GM18909 (cell line): ENCODE results near the gene NKIRAS2.

ENCODE experiments used
- ATAC-seq: cut with Tn5 transposase; IDR thresholded peaks from one replicate; pipeline ENCODE4 v1.9.1; 2021; ENCODE audit warnings: mild to moderate bottlenecking; ENCODE audit not compliant: unreplicated experiment, poor library complexity

NKIRAS2 gene

GRCh38 chr17:42019509-42020404 is at the start of gene NKIRAS2:
Gene NKIRAS2, plus strand, starts transcription at chr17:42020090. Its CDS starts 1,488 bp downstream, at chr17:42021578.
- ATAC-seq = no peak

DNA sequence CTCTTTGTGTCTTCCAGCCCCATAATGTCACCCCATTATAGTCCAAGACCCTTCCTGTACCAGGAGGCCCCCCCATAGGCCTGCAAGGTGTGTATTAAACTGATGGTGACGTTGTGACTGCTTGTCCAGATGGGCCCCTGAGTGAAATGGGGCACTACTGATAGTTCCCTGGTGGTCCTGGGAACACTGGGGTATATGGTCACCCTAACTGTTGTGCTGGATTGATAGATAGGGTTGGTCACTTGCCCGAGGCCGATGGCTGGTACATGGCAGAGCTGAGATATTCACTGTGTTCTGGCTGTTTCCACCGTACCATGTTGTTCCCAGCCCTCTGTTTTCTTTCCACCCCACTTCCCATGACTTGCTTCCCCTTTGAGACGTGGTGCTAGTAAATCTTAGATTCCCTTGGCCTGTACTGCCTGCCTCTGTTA is 49.0 kb upstream of the NKIRAS2 start:
- ATAC-seq = no peak

DNA sequence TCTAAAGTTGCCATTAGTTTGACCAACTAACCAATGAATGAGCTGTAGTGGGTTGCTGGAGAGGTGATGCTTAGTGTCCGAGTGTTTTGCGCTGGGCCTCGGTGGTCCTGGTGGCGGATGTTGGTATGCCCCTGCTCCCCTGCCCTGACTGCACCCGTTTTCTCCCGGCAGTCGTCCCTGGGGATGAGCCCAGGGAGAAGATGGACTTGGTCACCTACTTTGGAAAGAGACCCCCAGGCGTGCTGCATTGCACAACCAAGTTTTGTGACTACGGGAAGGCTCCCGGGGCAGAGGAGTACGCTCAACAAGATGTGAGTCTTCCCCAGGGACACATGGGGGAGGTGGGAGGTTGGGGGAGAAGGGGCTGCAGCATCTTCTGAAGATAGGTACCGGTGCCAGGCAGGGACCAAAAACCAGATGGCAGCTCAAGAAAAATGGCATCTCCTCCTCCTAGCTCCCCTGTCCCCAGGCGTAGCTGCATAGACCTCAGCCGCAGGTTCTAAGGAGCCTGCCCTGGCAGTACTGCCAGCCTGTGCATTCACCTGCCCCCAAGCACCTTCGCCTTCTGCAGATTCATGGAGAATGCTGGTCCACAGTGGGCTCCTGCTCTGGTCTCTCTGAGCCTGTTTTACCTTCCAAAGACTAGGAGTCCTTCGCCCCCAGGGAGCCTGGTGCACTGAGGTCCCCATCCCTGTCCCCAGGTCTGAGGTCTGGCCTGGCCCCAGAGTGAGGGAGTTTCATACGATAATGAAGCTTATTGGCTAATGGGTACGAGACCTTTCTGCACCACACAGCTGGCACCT is 48.0 kb upstream of the NKIRAS2 start:
- no peak for ATAC-seq

DNA sequence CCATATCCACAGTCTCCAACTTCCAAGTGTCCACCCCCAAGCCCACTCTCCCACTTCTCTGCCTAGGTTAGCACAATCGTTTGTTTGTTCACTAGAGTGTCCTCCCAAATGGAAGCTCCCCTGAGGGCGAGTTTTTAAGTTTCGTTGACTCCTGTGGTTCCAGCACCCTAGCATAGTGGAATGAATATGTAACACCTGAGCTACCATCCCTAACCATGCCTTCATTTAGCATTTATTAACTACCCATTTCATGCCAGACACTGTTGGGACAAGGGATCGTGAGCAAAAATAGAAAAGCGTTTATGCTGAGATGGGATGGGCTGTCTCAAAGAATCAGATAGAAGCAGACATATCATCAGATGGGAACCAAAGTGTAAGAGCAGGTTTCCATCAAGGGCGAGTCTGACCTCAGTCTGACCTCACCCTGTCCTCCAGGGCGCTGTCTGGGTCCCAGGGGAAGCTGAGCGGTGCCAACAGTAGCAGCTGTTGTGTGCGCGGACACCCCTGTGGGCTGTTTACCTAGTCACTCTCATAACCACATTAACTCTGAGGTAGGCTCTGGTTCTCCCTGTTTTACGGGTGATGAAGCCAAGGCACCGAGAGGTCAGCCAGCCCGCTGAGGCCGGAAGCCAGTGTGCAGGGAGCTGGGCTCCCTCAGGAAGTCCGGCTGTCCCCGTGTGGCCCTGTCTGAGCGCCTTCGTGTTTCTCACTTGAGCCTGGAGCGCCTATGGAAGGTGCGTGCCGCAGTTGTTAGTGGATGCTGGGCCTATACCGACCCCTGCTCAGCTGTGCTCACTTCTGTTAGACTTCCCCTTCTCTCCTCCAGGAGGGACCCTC is 47.1 kb upstream of the NKIRAS2 start:
- no peak for ATAC-seq

DNA sequence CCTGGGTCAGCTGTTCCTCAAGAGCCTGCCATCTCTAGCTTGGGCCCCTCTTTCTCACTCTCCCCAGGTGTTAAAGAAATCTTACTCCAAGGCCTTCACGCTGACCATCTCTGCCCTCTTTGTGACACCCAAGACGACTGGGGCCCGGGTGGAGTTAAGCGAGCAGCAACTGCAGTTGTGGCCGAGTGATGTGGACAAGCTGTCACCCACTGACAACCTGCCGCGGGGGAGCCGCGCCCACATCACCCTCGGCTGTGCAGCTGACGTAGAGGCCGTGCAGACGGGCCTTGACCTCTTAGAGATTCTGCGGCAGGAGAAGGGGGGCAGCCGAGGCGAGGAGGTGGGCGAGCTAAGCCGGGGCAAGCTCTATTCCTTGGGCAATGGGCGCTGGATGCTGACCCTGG is 46.5 kb upstream of the NKIRAS2 start:
- no peak for ATAC-seq

- ATAC-seq = no peak
Measured at GRCh38 chr17:41974031-41974430, 45.9 kb upstream of the NKIRAS2 start.

- ATAC-seq = no peak
Measured at GRCh38 chr17:41974658-41975057, 45.2 kb upstream of the NKIRAS2 start.

DNA sequence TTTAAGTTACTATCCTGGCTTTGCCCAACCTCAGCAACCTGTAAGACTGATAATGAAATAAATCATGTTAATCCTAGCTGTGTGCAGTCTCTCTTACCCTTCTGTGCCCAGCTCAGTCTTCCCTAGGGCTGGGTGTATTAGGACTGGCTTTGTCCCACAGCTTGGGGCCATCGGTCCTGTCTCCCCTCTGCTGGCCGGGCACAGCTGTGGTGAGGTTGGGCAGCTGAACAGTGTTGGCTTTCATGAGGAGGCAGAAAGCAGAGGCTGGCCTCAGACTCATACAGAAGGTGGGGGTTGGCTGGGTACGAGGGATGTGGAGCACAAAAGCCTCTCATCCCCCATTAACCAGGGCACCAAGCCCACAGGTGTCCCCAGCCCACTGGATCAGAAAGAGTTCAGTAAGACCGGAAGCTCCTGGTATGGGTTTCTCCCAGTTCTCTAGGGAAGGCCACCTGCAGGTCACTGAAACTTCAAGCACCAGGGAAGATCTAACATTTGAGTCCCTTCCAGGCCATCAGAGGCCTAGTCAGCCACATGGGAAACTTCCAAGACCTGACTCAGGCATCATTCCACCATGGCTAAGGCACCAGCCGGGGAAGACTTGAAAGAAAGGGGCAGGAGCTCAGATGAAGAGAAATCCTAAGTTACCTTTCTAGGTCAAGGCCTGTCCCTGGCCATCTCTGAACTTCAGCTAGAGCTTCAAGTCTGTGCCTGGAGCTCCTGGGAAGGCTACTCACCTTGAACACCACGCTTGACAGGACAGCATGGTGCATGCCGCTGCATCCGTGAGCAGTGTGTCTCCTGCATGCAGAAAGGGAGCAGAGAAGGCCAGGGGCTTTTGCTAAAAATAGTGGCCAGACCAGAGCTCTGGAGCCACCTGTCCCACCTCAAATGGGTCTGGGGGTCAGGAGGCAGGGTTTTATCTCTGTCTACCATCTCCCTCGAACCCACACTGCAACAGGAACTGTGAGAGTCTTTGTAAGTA is 44.5 kb upstream of the NKIRAS2 start:
- no peak for ATAC-seq

DNA sequence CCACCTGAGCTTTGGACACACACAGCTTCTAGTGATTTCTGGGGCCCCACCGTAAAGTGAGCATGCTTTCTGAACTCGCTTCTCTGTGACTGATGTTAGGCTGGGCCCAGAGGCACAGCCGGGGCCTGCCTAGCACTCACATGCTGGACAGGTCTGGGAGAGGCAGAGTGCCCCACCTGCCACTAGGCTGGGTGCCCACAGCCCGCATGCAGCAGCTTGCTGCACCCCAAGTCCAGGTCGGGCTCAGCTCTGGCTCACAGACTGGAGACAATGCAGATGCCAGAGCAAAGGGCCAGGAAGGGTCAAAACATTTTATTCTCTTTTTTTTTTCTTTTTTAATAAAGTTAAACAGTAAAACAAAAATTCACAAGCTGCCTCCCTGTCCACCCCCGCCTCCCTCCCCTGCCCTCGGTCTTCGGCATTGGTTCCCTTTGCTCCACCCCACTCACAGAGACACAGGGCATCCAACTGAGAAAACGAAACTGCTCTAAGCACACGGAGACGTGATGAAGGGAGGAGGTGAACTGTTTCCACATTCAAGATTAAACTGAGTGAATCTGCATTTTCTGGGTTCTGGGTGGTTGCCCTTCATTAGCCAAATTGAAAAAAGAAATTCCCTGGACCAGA is 43.6 kb upstream of the NKIRAS2 start:
- ATAC-seq = no peak

DNA sequence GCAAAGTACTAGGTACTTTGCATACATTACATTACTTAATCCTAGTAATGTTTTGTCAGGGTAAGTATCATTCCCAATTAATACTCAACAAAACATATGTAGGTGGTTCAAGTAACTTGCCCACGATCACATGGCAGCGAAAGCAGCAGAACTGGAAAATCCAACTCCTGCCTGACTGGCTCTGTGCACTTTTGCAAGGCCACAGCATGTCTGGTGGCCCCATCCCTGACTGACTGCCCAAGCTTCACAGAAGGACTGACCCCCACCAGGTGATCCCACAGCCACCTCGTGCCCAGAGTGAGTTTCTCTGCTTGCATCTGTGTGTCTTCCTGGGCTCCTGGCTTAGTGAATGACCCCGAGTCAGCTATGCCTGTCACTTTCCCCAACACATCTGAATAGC is 41.9 kb upstream of the NKIRAS2 start:
- ATAC-seq = no peak

- ATAC-seq = no peak
Measured at GRCh38 chr17:41982026-41982760, 37.7 kb upstream of the NKIRAS2 start.

- no peak for ATAC-seq
Measured at GRCh38 chr17:41984454-41984853, 35.4 kb upstream of the NKIRAS2 start.

- ATAC-seq = no peak
Measured at GRCh38 chr17:41985919-41986318, 34.0 kb upstream of the NKIRAS2 start.

DNA sequence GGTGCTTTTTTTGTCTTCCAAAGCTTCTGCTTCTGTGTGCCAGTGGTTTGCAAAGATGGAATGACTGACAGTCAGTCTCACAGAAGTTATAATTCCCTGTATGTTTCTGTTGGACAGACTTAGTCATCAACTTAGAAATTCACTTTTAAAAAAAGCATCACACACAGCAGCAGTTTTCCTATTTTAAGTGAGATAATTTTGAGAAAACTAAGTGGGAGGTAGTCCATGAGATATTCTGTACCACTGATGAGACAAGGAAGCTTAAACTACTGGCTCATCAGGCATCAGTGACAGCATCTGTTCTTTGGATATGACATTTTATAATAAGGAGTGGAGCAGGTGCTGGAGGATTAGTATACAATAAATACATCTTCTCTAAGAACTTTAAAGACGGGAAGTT is 33.3 kb upstream of the NKIRAS2 start:
- no peak for ATAC-seq

DNA sequence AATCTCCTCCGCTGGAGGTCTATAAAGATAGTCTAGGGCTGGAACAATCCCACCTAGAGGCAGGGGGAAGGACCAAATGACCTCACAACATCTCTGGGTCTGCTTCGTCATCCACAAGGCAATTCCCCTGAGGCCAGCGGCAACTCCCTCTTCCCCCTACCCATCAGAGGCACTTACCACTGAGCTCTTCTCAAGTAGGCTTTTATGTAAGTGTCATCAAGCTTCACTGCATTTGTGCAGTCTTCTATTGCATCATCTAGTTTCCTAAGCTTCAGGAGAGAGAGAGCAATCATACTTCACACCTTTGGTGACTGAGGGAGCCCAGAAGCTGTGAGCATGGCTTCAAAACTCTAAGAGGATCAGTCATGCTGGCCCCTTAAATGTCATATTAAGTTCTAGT is 32.2 kb upstream of the NKIRAS2 start:
- ATAC-seq = no peak

DNA sequence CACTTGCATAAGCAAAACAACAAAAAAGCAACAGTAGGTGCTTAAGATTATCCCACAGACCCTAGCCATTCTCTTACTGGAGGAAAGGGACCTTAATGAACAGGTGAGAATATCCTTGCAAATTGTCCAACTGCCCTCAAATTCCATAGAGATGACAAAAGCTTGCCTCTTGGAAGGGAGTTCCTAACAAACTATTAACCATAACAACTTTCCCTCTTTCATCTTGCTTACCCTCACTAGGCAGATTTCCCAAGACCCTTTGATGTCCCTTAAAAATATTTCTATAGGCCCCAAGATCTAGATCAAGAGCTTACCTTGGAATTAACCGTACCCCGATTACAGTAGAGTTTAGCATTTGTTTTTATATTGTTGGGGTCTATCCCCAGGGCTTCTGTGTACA is 31.5 kb upstream of the NKIRAS2 start:
- no peak for ATAC-seq

- no peak for ATAC-seq
Measured at GRCh38 chr17:41989702-41990419, 30.0 kb upstream of the NKIRAS2 start.

GRCh38 chr17:41992576-41992975 is 27.3 kb upstream of the NKIRAS2 start:
- no peak for ATAC-seq
